Chondrocyte (in vitro differentiated cells): ENCODE results near the gene HK2. TPM values are rescaled to one million over a fixed set of nuclear protein-coding genes. Genes with fewer than 3 reads are reported as not detected.

Experiments
- DNase-seq: peaks from one replicate; pipeline ENCODE4 v3.0.0; 2021; ENCODE audit warnings: mixed read lengths, low spot score
- H3K27ac Mint-ChIP-seq: one replicate; pipeline ENCODE4 v1.8.0; 2021; ENCODE audit warnings: mild to moderate bottlenecking, moderate library complexity, mixed read lengths; ENCODE audit not compliant: unreplicated experiment
- H3K27me3 Mint-ChIP-seq: 2 replicates; pipeline ENCODE4 v1.8.0; 2021; ENCODE audit warnings: low read depth, mixed read lengths
- H3K36me3 Mint-ChIP-seq: 2 replicates; pipeline ENCODE4 v1.8.0; 2021; ENCODE audit warnings: low read depth, mixed read lengths
- H3K4me1 Mint-ChIP-seq: 2 replicates; pipeline ENCODE4 v1.8.0; 2021; ENCODE audit warnings: low read depth, mild to moderate bottlenecking, mixed read lengths
- H3K4me3 Mint-ChIP-seq: one replicate; pipeline ENCODE4 v1.8.0; 2021; ENCODE audit warnings: mild to moderate bottlenecking, moderate library complexity, mixed read lengths; ENCODE audit not compliant: unreplicated experiment
- H3K9me3 Mint-ChIP-seq: 2 replicates; pipeline ENCODE4 v1.8.0; 2021; ENCODE audit warnings: low read depth, mixed read lengths
- CTCF ChIP-seq: fragments of 200-600 bp; sonication (generic); IDR thresholded peaks from 2 replicates; pipeline ENCODE4 v1.5.0; 2021; ENCODE audit warnings: antibody characterized with exemption, mild to moderate bottlenecking, moderate library complexity
- total RNA-seq: library from RNA; stranded (reverse); gene quantifications from 3 replicates; pipeline ENCODE4 v1.2.1, GENCODE V29; 2021

HK2 gene
- total RNA-seq, 1 donor from 2014 or later = 31.4 TPM

- no peak for TF ChIP-seq CTCF
- no peak overlapping the region for H3K4me3 Mint-ChIP-seq
Observed at GRCh38 chr2:74817304-74817675, 16.6 kb upstream of the HK2 start.

GRCh38 chr2:74819702-74820101 lies 14.2 kb upstream of the HK2 start:
- no peak overlapping the region for H3K4me3 Mint-ChIP-seq
- H3K36me3 Mint-ChIP-seq = no peaks in the 10 kb centered on the region
- H3K4me1 Mint-ChIP-seq = peaks cover 13% of the 10 kb centered on the region
- H3K9me3 Mint-ChIP-seq = no peaks in the 10 kb centered on the region
- TF ChIP-seq CTCF = no peak
- no peaks in the 10 kb centered on the region for H3K27me3 Mint-ChIP-seq
- H3K27ac Mint-ChIP-seq = no peak overlapping the region
- DNase-seq = no peak

More at GRCh38 chr2:74817304-74817675, 16.6 kb upstream of the HK2 start:
- DNase-seq = no peak
- H3K9me3 Mint-ChIP-seq = no peaks in the 10 kb centered on the region
- no peak overlapping the region for H3K27ac Mint-ChIP-seq
- no peaks in the 10 kb centered on the region for H3K36me3 Mint-ChIP-seq
- peaks cover 6% of the 10 kb centered on the region for H3K27me3 Mint-ChIP-seq
- peaks cover 13% of the 10 kb centered on the region for H3K4me1 Mint-ChIP-seq

GRCh38 chr2:74821177-74822126 lies 12.5 kb upstream of the HK2 start:
- Mint-ChIP-seq H3K27ac (no peak overlapping the region), H3K9me3 (no peaks in the 10 kb centered on the region), H3K4me1 (peaks cover 7% of the 10 kb centered on the region), H3K4me3 (no peak overlapping the region), H3K27me3 (no peaks in the 10 kb centered on the region), H3K36me3 (no peaks in the 10 kb centered on the region)
- DNase-seq = no peak
- TF ChIP-seq CTCF = no peak

- no peaks in the 10 kb centered on the region for H3K9me3 Mint-ChIP-seq
- no peak for DNase-seq
- H3K27ac Mint-ChIP-seq = no peak overlapping the region
- no peaks in the 10 kb centered on the region for H3K36me3 Mint-ChIP-seq
- no peak for TF ChIP-seq CTCF
- H3K4me1 Mint-ChIP-seq = no peaks in the 10 kb centered on the region
- no peak overlapping the region for H3K4me3 Mint-ChIP-seq
- no peaks in the 10 kb centered on the region for H3K27me3 Mint-ChIP-seq
Observed at GRCh38 chr2:74822771-74823566, 11.0 kb upstream of the HK2 start.

GRCh38 chr2:74824679-74825078 lies 9.2 kb upstream of the HK2 start:
- no peak for TF ChIP-seq CTCF

More at GRCh38 chr2:74824679-74825078, 9.2 kb upstream of the HK2 start:
- no peak overlapping the region for H3K27ac Mint-ChIP-seq
- H3K36me3 Mint-ChIP-seq = no peaks in the 10 kb centered on the region
- no peak overlapping the region for H3K4me3 Mint-ChIP-seq
- no peaks in the 10 kb centered on the region for H3K9me3 Mint-ChIP-seq
- no peaks in the 10 kb centered on the region for H3K4me1 Mint-ChIP-seq
- no peaks in the 10 kb centered on the region for H3K27me3 Mint-ChIP-seq
- no peak for DNase-seq
